Esophagus muscularis mucosa (tissue), 3 donors: Measurements from ENCODE around the gene RPL13A.

Experiments used
- CTCF ChIP-seq, 3 experiments: fragments of 200-600 bp in 2 of 3; fragments of 450-650 bp in 1 of 3; sonication (generic) in 2 of 3; IDR thresholded peaks; one replicate each; pipeline ENCODE4 v1.5.1; 2017 to 2019; ENCODE audit warnings: antibody characterized with exemption in 3 of 3, mild to moderate bottlenecking in 2 of 3, moderate library complexity in 1 of 3
- POLR2A ChIP-seq: fragments of 450-650 bp; IDR thresholded peaks from one replicate; pipeline ENCODE4 v1.6.1; 2017; ENCODE audit warnings: antibody characterized with exemption, moderate library complexity, mild to moderate bottlenecking, low read depth
- POLR2AphosphoS5 ChIP-seq, 2 donors: sonication (generic); formaldehyde crosslinking; IDR thresholded peaks; one replicate each; pipeline ENCODE4 v1.6.1; 2017; ENCODE audit warnings: antibody characterized with exemption in 2 of 2

GRCh38 chr19:49475995-49476880 is 11.2 kb upstream of the RPL13A start:
- TF ChIP-seq POLR2A (no peak), POLR2AphosphoS5 (IDR thresholded peaks at IDR 0.05) (no peak), CTCF (IDR thresholded peaks at IDR 0.05) (peak in 2 of 3 experiments; percentile 5 to 32)
